CD4-positive, alpha-beta T cell (primary cell): ENCODE results near the gene DUS3L. TPM values are rescaled to one million over a fixed set of nuclear protein-coding genes. Genes with fewer than 3 reads are reported as not detected.

Experiments used
- ATAC-seq: fragments of 200-7000 bp; cut with Tn5 transposase; one replicate; pipeline ENCODE4 v1.10.0; 2022; ENCODE audit warnings: mild to moderate bottlenecking; ENCODE audit not compliant: poor library complexity
- CTCF ChIA-PET: fragments of 350-600 bp; sonication (Branson Sonifier 250); formaldehyde crosslinking; loops from one replicate; lab custom pipeline; 2021; ENCODE audit warnings: antibody characterized with exemption, inconsistent platforms; lab: Charles Lee
- POLR2A ChIA-PET: fragments of 350-600 bp; sonication (Branson Sonifier 250); formaldehyde crosslinking; loops from one replicate; lab custom pipeline; 2021; ENCODE audit warnings: antibody characterized with exemption, inconsistent platforms; lab: Charles Lee
- DNase-seq, 14 experiments: peaks; one replicate each; pipeline ENCODE4 v3.0.0-alpha.2; 2013 to 2020; ENCODE audit warnings: mixed read lengths in 2 of 14
- H3K27ac ChIP-seq, 2 donors: one replicate each; pipeline versions ENCODE4 v1.5.1 to v1.7.0; 2013; ENCODE audit warnings: low read length in 2 of 2, low read depth in 1 of 2, mild to moderate bottlenecking in 1 of 2
- H3K27me3 ChIP-seq, 2 experiments: 1 replicate in 1 of 2; 2 replicates in 1 of 2; pipeline versions ENCODE4 v1.6.1 to v1.7.0; 2013; ENCODE audit warnings: low read length in 2 of 2, control low read depth in 1 of 2, mild to moderate bottlenecking in 1 of 2, moderate library complexity in 1 of 2; ENCODE audit not compliant: insufficient read depth in 2 of 2, control insufficient read depth in 1 of 2
- H3K36me3 ChIP-seq: one replicate; pipeline ENCODE4 v1.6.1; 2013; ENCODE audit warnings: low read length, control low read depth; ENCODE audit not compliant: insufficient read depth
- H3K4me1 ChIP-seq: one replicate; pipeline ENCODE4 v1.6.1; 2013; ENCODE audit warnings: low read length, control low read depth; ENCODE audit not compliant: insufficient read depth
- H3K4me3 ChIP-seq: one replicate; pipeline ENCODE4 v1.5.1; 2013; ENCODE audit warnings: mild to moderate bottlenecking, low read length, moderate library complexity
- H3K9me3 ChIP-seq, 2 experiments: 1 replicate in 1 of 2; 2 replicates in 1 of 2; pipeline versions ENCODE4 v1.6.1 to v1.7.0; 2013; ENCODE audit warnings: low read length in 2 of 2, mild to moderate bottlenecking in 2 of 2, control low read depth in 1 of 2, moderate library complexity in 1 of 2; ENCODE audit not compliant: control insufficient read depth in 1 of 2, insufficient read depth in 1 of 2
- H3K27ac Mint-ChIP-seq: one replicate; pipeline ENCODE4 v1.8.0; 2020; ENCODE audit warnings: mixed read lengths
- H3K27me3 Mint-ChIP-seq: one replicate; pipeline ENCODE4 v1.8.0; 2021; ENCODE audit warnings: mixed read lengths
- H3K36me3 Mint-ChIP-seq: one replicate; pipeline ENCODE4 v1.8.0; 2021; ENCODE audit warnings: low read depth, mixed read lengths
- H3K4me1 Mint-ChIP-seq: one replicate; pipeline ENCODE4 v1.8.0; 2021; ENCODE audit warnings: low read depth, mixed read lengths
- H3K4me3 Mint-ChIP-seq: one replicate; pipeline ENCODE4 v1.8.0; 2020; ENCODE audit warnings: mild to moderate bottlenecking, mixed read lengths
- H3K9me3 Mint-ChIP-seq: one replicate; pipeline ENCODE4 v1.8.0; 2020; ENCODE audit warnings: mixed read lengths
- CTCF ChIP-seq: fragments of 200-600 bp; IDR thresholded peaks from one replicate; pipeline ENCODE4 v1.8.0; 2022; ENCODE audit warnings: antibody characterized with exemption, mild to moderate bottlenecking
- intact Hi-C, 2 experiments: fragments of 100-400 bp; cut with DNase I in 1 of 2; cut with micrococcal nuclease in 1 of 2; formaldehyde crosslinking; loops; one replicate each; pipeline versions ENCODE4 v1.15.1 to v1.9.0; 2023 to 2025; cut with DNase I, micrococcal nuclease
- total RNA-seq, 174 experiments: library from RNA in 2 of 174; stranded (reverse) in 2 of 174; gene quantifications; one replicate each; pipeline ENCODE4 v1.2.3 and lab custom pipeline; 2021 to 2026

Gene DUS3L
- total RNA-seq, 2 experiments from 2014 or later = 150 to 170 TPM

- no peak for TF ChIP-seq CTCF
- H3K9me3 ChIP-seq = no peaks in the 10 kb centered on the region
- ChIA-PET CTCF (interaction anchor here (6.2 kb wide), 1 partner anchor 14 kb away, joined by 37 read pairs; the partner anchor contains the start of gene NRTN), POLR2A (interaction anchor here (1.0 to 3.6 kb wide), 7 partner anchors 14 to 1543 kb away, joined by 4 to 23 read pairs (median 15); partner anchors contain the start of genes CATSPERD, LONP1, NDUFA11 and SAFB)
- Mint-ChIP-seq H3K36me3 (peaks cover 45% of the 10 kb centered on the region), H3K27me3 (no peaks in the 10 kb centered on the region), H3K4me3 (peak overlapping the region; percentile 96), H3K9me3 (no peaks in the 10 kb centered on the region), H3K27ac (peak overlapping the region; percentile 97), H3K4me1 (peaks cover 15% of the 10 kb centered on the region)
- H3K27ac ChIP-seq = peak overlapping the region in 1 of 2 donors; percentile 96
- H3K36me3 ChIP-seq = peaks cover 50% of the 10 kb centered on the region
- ATAC-seq = no peak
- intact Hi-C loops = loop anchor here (1.0 to 5.0 kb wide), 7 partner anchors 37 to 168 kb away; partner anchors contain the start of genes CATSPERD (in 2 of the 2), LONP1 (in 2 of the 2), SAFB (in 2 of the 2) and SAFB2 (in 2 of the 2)
- DNase-seq = peak in 1 of 14 experiments; percentile 52
- no peaks in the 10 kb centered on the region for H3K27me3 ChIP-seq
- peak overlapping the region; percentile 69 for H3K4me3 ChIP-seq
- peaks cover 26% of the 10 kb centered on the region for H3K4me1 ChIP-seq
These were observed 941 bp downstream of the DUS3L start for GRCh38 chr19:5789886-5790558.

- Mint-ChIP-seq H3K9me3 (no peaks in the 10 kb centered on the region), H3K4me1 (peaks cover 15% of the 10 kb centered on the region), H3K27ac (no peak overlapping the region), H3K4me3 (peak overlapping the region; percentile 54), H3K36me3 (peaks cover 45% of the 10 kb centered on the region), H3K27me3 (no peaks in the 10 kb centered on the region)
- Histone ChIP-seq H3K4me1 (peaks cover 26% of the 10 kb centered on the region), H3K9me3 (no peaks in the 10 kb centered on the region), H3K36me3 (peaks cover 57% of the 10 kb centered on the region), H3K27ac (no peak overlapping the region), H3K4me3 (no peak overlapping the region), H3K27me3 (no peaks in the 10 kb centered on the region)
- POLR2A ChIA-PET = interaction anchor here (2.8 to 3.6 kb wide), 4 partner anchors 15 to 167 kb away, joined by 15 to 23 read pairs (median 18); partner anchors contain the start of genes CATSPERD, LONP1, NDUFA11 and SAFB
- DNase-seq = peak in 1 of 14 experiments; percentile 54
- no peak for TF ChIP-seq CTCF
- ATAC-seq = no peak
- CTCF ChIA-PET = no interaction called here
- intact Hi-C loops = no loop called here
These were observed 1.6 kb downstream of the DUS3L start for GRCh38 chr19:5789351-5789761.

DNA sequence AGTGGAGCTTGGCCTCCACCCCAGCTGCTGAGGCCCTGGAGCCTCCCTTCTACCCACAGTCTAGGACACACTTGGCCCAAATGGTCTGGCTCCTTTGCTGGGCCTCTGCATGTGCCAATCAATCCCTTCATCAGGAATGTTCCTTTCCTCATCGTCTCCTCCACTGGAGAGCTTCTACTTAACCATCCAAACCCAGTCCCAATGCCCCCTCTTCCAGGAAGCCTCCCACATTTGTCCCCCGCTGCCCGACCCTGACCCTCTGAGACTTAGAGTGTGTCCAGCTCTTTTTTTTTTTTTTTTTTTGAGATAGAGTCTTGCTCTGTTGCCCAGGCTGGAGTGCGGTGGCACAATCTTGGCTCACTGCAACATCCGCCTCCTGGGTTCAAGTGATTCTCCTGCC, 2.5 kb downstream of the DUS3L start:
- Mint-ChIP-seq H3K9me3 (no peaks in the 10 kb centered on the region), H3K4me3 (peak overlapping the region; percentile 45), H3K27ac (no peak overlapping the region), H3K27me3 (no peaks in the 10 kb centered on the region), H3K4me1 (peaks cover 15% of the 10 kb centered on the region), H3K36me3 (peaks cover 50% of the 10 kb centered on the region)
- no peaks in the 10 kb centered on the region for H3K27me3 ChIP-seq
- peaks cover 22% of the 10 kb centered on the region for H3K4me1 ChIP-seq
- no peak for ATAC-seq
- H3K27ac ChIP-seq = no peak overlapping the region
- CTCF ChIA-PET = interaction anchor here (1.7 kb wide), 1 partner anchor 16 kb away, joined by 6 read pairs; no protein-coding TSS in a partner anchor
- intact Hi-C loops = no loop called here
- no peak for DNase-seq
- no peaks in the 10 kb centered on the region for H3K9me3 ChIP-seq
- no peak overlapping the region for H3K4me3 ChIP-seq
- TF ChIP-seq CTCF = no peak
- peaks cover 60% of the 10 kb centered on the region for H3K36me3 ChIP-seq
- POLR2A ChIA-PET = no interaction called here
